Panc1 (cell line): Measurements from ENCODE around the gene DCDC2B. TPM values are rescaled to one million over a fixed set of nuclear protein-coding genes. Genes with fewer than 3 reads are reported as not detected.
A peak's percentile ranks its signal among the peaks of the same experiment; 100 is the strongest.

Experiments
- ATAC-seq: fragments of 200-7000 bp; cut with Tn5 transposase; 2 replicates; pipeline ENCODE4 v1.9.1; 2020; ENCODE audit warnings: mild to moderate bottlenecking, moderate library complexity
- BruUV-seq: library from RNA; stranded (reverse); fragments of 400-500 nt; replicated peaks from 2 replicates; lab custom pipeline; 2021; lab: Mats Ljungman, UMichigan
- CTCF ChIA-PET: fragments of 300-600 bp; sonication (Branson Sonifier 250); formaldehyde crosslinking; loops from one replicate; lab custom pipeline; 2022; ENCODE audit warnings: antibody characterized with exemption; lab: Charles Lee
- POLR2A ChIA-PET: fragments of 300-600 bp; sonication (Branson Sonifier 250); formaldehyde crosslinking; loops from one replicate; lab custom pipeline; 2022; ENCODE audit warnings: antibody characterized with exemption; lab: Charles Lee
- DNase-seq: peaks from one replicate; pipeline ENCODE4 v3.0.0-alpha.2; 2010; ENCODE audit warnings: low read depth, low spot score
- H3K27ac ChIP-seq: 2 replicates; pipeline ENCODE4 v1.5.1; 2011; ENCODE audit warnings: mild to moderate bottlenecking, low read length, inconsistent platforms
- H3K27me3 ChIP-seq: fragments of 200-500 bp; sonication (Bioruptor generic); 2 replicates; pipeline ENCODE4 v1.6.0; 2014; ENCODE audit warnings: low read length, inconsistent platforms; ENCODE audit not compliant: control insufficient read depth, insufficient read depth
- H3K36me3 ChIP-seq: fragments of 200-500 bp; sonication (Bioruptor generic); 2 replicates; pipeline ENCODE4 v1.5.1; 2014; ENCODE audit warnings: inconsistent platforms, mild to moderate bottlenecking, low read length, moderate library complexity; ENCODE audit not compliant: control insufficient read depth, insufficient read depth
- H3K4me1 ChIP-seq: 2 replicates; pipeline ENCODE4 v1.5.1; 2011; ENCODE audit warnings: inconsistent platforms, mild to moderate bottlenecking, low read length, moderate library complexity; ENCODE audit not compliant: control insufficient read depth, insufficient read depth
- H3K4me3 ChIP-seq, 2 experiments: 2 replicates each; pipeline ENCODE4 v1.5.1; 2011 to 2012; ENCODE audit warnings: low read depth in 2 of 2, low read length in 2 of 2, mild to moderate bottlenecking in 2 of 2, inconsistent platforms in 1 of 2, moderate library complexity in 1 of 2
- H3K9me3 ChIP-seq: fragments of 200-500 bp; sonication (Bioruptor generic); 2 replicates; pipeline ENCODE4 v1.5.1; 2014; ENCODE audit warnings: low read depth, mild to moderate bottlenecking, inconsistent platforms, low read length, moderate library complexity; ENCODE audit not compliant: control insufficient read depth, insufficient read depth
- POLR2AphosphoS5 ChIP-seq: IDR thresholded peaks from 2 replicates; pipeline ENCODE4 v1.6.1; 2012; ENCODE audit warnings: mild to moderate bottlenecking, low read depth, low read length, moderate library complexity
- SIN3A ChIP-seq: IDR thresholded peaks from 2 replicates; pipeline ENCODE4 v1.6.1; 2012; ENCODE audit warnings: low read depth, mild to moderate bottlenecking, low read length, moderate library complexity, borderline replicate concordance; ENCODE audit not compliant: insufficient read depth
- TCF7L2 ChIP-seq: IDR thresholded peaks from 2 replicates; pipeline ENCODE4 v1.6.1; 2011; ENCODE audit warnings: mild to moderate bottlenecking, low read depth, low read length, inconsistent platforms
- in situ Hi-C: cut with HindIII; loops from 2 replicates; pipeline ENCODE4 v1.10.0; 2016; ENCODE audit warnings: low sequenced_read_pairs, low pct_unique_long_range_greater_than_20kb
- intact Hi-C: fragments of 100-400 bp; cut with micrococcal nuclease; formaldehyde crosslinking; loops from one replicate; pipeline ENCODE4 v1.10.0; 2022; ENCODE audit not compliant: unreplicated experiment
- total RNA-seq: library from RNA; stranded (reverse); gene quantifications from one replicate; pipeline ENCODE4 v1.2.1, GENCODE V29; 2021; ENCODE audit not compliant: unreplicated experiment
- TF ChIP-seq, protein P1 (sequence below), 2 experiments: IDR thresholded peaks; 2 replicates each; pipeline ENCODE4 v1.6.1; 2011 to 2012; ENCODE audit warnings: low read depth in 2 of 2, control low read depth in 1 of 2, low read length in 1 of 2, mild to moderate bottlenecking in 1 of 2, moderate library complexity in 1 of 2; ENCODE audit not compliant: insufficient read depth in 1 of 2
- TF ChIP-seq, protein P2 (sequence below): fragments of 450-650 bp; IDR thresholded peaks from 2 replicates; pipeline ENCODE4 v1.5.1; 2017; ENCODE audit warnings: mild to moderate bottlenecking

The DCDC2B gene
- total RNA-seq, 1 experiment from 2014 or later, result not detected

DNA sequence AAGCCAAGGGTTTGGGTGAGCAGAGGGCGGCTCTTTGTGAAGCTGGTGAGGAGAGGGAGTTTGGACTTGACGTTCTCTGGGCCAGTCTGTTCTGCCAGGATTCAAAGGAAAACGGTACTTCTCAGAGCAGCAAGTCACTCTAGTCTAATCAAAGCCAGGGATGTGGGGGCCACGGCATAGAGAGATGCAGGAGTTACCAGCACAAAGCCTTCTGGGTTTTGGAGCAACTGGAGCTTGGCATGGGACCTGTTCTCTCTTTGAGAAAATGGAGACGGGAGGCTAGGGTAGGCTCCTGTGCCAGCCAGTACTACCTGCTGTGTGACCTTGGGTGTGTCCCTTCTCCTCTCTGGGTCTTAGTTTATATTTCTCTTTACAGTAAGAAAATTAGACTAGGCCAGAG is 27.3 kb upstream of the DCDC2B start:
- POLR2A ChIA-PET, result interaction anchor here (0.6 kb wide), 1 partner anchor 30 kb away, joined by 3 read pairs; no protein-coding TSS in a partner anchor
- Histone ChIP-seq H3K27me3 (no peaks in the 10 kb centered on the region), H3K9me3 (no peaks in the 10 kb centered on the region), H3K27ac (peak overlapping the region; percentile 90), H3K4me3 (peak overlapping the region; percentile 77 to 93; a peak in 3 of 4 replicates), H3K4me1 (peaks cover 33% of the 10 kb centered on the region), H3K36me3 (peaks cover 8% of the 10 kb centered on the region)
- CTCF ChIA-PET, result no interaction called here
- no peak for ATAC-seq
- intact Hi-C loops (no loop called here), in situ Hi-C loops (no loop called here)
- TF ChIP-seq SIN3A (no peak), POLR2AphosphoS5 (no peak), TCF7L2 (no peak)
- TF ChIP-seq, protein P1, sequence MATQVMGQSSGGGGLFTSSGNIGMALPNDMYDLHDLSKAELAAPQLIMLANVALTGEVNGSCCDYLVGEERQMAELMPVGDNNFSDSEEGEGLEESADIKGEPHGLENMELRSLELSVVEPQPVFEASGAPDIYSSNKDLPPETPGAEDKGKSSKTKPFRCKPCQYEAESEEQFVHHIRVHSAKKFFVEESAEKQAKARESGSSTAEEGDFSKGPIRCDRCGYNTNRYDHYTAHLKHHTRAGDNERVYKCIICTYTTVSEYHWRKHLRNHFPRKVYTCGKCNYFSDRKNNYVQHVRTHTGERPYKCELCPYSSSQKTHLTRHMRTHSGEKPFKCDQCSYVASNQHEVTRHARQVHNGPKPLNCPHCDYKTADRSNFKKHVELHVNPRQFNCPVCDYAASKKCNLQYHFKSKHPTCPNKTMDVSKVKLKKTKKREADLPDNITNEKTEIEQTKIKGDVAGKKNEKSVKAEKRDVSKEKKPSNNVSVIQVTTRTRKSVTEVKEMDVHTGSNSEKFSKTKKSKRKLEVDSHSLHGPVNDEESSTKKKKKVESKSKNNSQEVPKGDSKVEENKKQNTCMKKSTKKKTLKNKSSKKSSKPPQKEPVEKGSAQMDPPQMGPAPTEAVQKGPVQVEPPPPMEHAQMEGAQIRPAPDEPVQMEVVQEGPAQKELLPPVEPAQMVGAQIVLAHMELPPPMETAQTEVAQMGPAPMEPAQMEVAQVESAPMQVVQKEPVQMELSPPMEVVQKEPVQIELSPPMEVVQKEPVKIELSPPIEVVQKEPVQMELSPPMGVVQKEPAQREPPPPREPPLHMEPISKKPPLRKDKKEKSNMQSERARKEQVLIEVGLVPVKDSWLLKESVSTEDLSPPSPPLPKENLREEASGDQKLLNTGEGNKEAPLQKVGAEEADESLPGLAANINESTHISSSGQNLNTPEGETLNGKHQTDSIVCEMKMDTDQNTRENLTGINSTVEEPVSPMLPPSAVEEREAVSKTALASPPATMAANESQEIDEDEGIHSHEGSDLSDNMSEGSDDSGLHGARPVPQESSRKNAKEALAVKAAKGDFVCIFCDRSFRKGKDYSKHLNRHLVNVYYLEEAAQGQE (IDR thresholded peaks at IDR 0.05; ENCODE audit: insufficient read depth in 1 of 2, low read depth in 2 of 2, low read length in 1 of 2), result no peak
- TF ChIP-seq, protein P2, sequence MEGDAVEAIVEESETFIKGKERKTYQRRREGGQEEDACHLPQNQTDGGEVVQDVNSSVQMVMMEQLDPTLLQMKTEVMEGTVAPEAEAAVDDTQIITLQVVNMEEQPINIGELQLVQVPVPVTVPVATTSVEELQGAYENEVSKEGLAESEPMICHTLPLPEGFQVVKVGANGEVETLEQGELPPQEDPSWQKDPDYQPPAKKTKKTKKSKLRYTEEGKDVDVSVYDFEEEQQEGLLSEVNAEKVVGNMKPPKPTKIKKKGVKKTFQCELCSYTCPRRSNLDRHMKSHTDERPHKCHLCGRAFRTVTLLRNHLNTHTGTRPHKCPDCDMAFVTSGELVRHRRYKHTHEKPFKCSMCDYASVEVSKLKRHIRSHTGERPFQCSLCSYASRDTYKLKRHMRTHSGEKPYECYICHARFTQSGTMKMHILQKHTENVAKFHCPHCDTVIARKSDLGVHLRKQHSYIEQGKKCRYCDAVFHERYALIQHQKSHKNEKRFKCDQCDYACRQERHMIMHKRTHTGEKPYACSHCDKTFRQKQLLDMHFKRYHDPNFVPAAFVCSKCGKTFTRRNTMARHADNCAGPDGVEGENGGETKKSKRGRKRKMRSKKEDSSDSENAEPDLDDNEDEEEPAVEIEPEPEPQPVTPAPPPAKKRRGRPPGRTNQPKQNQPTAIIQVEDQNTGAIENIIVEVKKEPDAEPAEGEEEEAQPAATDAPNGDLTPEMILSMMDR, result no peak
- DNase-seq, result no peak
- BruUV-seq, result no TSS peak

DNA sequence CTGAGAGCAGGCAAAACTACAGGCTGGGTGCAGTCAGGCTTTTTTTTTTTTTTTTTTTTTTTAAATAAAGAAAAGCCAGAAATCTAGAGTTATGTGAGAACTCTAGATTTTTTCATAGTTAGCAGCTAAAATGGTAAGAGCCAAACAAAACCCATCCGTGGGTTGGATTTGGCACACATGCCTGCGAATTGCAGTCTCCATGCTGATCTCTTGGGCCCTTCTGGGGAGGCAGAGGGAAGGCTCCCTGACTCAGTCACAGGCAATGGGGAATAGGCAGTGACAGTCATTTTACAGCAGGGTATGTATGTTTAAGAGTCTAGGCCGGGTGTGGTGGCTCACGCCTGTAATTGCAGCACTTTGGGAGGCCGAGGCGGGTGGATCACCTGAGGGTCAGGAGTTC is 26.8 kb upstream of the DCDC2B start:
- TF ChIP-seq POLR2AphosphoS5, result no peak
- TF ChIP-seq, protein P2, result no peak
- no peak for TF ChIP-seq TCF7L2
- TF ChIP-seq, protein P1 (IDR thresholded peaks at IDR 0.05; ENCODE audit: insufficient read depth in 1 of 2, low read depth in 2 of 2, low read length in 1 of 2), result no peak
- no peak for TF ChIP-seq SIN3A
- no TSS peak for BruUV-seq
- no peaks in the 10 kb centered on the region for H3K9me3 ChIP-seq
- H3K4me3 ChIP-seq, result peak overlapping the region; percentile 77 to 93; a peak in 3 of 4 replicates
- H3K4me1 ChIP-seq, result peaks cover 33% of the 10 kb centered on the region
- in situ Hi-C loops, result no loop called here
- CTCF ChIA-PET, result no interaction called here
- no peak for ATAC-seq
- no peaks in the 10 kb centered on the region for H3K27me3 ChIP-seq
- peaks cover 10% of the 10 kb centered on the region for H3K36me3 ChIP-seq
- intact Hi-C loops, result no loop called here
- POLR2A ChIA-PET, result interaction anchor here (0.6 kb wide), 2 partner anchors 30 to 197 kb away, joined by 3 to 18 read pairs; no protein-coding TSS in a partner anchor
- H3K27ac ChIP-seq, result peak overlapping the region; percentile 90
- no peak for DNase-seq
